Measurements from ENCODE around the gene SBNO2.

The SBNO2 gene

GRCh38 chr19:1087813-1088415 lies 86.2 kb downstream of the SBNO2 start:
- no peak for DNase-seq (ENCODE audit: low read depth)

DNA sequence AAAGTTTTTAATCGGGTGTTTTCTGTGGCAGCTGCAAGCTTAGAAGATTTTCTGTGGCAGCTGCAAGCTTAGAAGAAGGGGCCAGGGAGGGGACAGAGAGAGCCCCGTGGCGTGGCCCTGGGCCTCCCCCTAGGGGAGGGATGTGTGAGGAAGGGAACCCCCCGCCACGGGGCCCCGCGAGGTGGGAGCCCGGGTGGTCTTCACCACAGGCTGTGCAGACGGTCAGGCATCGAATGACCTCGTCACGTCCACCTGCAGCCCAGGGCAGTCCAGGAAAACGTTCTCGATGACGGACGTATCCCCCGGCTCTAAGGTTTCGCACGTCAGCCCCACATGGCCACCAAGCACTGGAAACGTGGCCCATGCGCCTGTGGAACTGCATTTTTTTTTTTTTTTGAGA lies 87.5 kb downstream of the SBNO2 start:
- no peak for DNase-seq (ENCODE audit: low read depth)

DNA sequence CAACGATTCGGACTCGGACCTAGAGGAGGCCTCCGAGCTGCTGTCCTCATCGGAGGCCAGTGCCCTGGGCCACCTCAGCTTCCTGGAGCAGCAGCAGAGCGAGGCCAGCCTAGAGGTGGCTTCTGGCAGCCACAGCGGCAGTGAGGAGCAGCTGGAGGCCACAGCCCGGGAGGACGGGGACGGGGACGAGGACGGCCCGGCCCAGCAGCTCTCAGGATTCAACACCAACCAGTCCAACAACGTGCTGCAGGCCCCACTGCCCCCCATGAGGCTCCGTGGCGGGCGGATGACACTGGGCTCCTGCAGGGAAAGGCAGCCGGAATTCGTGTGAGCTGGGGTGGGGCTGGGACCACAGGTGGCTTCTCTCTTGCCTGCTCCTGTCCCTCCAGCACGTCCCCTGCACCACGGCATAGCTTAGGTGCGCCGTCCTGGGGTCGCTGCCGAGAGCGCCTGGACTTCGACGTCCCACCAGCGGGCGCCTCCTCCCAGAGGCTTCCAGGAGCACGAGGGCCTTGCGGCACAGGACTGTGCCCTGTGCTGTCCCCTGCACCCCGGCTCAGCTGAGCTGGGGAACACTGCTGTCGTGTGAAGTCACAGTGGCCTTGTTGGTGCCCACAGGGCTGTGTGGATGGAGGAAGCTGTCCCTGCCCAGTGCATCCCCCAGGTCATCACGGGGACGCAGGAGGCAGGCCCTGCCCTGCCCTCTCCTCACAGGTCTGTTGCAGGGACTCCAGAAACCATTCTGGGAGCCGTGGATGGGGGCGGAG lies 88.2 kb downstream of the SBNO2 start:
- no peak for DNase-seq (ENCODE audit: low read depth)

- DNase-seq (ENCODE audit: low read depth) = no peak
Measured at GRCh38 chr19:1085053-1085658, 88.9 kb downstream of the SBNO2 start.

DNA sequence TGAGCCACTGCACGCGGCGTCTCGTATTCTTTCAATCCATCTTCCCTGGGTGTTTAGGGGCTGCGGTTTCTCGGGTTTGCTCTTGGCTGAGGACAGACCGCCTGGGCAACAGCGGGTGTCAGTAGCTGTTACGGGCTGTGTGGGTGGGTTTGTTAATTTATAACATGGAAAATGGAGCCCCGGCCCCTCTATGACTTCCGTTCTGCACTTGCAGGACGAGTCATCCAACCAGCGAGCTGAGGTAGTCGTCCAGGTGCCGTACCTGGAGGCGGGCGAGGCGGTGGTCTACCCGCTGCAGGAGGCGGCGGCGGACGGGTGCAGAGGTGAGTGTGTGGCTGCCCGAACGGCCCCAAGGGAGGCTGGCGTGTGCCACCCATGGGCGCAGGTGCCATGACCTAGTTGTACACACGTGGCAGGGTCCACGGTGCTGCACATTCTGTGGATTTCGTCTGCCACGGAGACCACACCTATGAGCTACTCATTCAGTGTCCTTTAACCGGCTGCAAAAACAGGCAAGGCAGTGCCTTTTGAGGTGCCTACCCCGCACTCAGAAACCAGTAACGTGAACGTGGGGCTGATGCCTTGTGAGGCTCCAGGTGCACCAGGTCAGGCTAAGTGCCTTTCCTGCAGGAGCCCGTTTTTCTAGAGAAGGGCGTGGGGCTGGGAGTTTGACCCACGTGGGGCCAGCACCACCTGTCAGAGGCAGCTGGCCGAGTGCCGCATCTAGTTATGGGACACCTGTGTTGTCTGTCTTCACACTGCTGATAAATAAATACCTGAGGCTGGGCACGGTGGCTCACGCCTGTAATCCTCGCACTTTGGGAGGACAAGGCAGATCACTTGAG lies 89.8 kb downstream of the SBNO2 start:
- DNase-seq (ENCODE audit: low read depth) = no peak

DNA sequence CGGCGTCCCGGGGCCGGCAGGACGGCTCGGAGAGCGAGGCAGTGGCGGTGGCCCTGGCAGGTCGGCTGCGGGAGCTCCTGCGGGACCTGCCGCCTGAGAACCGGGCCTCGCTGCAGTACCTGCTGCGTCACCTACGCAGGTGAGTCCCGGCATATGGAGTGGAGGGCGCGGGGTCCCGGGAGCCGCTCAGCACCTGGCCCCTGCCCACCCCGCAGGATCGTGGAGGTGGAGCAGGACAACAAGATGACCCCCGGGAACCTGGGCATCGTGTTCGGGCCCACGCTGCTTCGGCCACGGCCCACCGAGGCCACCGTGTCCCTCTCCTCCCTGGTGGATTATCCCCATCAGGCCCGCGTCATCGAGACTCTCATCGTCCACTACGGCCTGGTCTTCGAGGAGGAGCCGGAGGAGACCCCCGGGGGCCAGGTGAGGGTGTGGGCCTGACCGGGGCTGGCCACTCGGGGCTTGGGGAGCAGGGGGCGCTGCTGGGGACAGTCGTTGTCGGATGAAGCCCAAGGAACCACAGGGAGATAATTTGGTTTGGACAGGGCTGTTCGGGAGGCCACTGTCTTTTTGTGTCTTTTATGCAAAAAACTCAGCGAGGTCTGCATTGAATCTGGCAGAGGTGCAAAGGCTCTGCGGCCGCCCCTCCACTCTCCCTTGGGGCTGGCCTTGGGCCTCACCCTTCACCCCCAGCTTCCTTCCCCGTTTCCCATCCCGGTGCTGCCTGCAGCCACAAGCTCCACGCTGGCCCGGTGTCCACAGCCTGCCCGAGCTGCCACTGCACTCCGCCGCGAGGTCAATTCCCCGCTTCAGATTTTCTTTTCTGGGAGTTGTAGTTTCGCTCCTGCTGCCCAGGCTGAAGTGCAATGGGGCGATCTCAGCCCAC lies 90.9 kb downstream of the SBNO2 start:
- no peak for DNase-seq (ENCODE audit: low read depth)

DNA sequence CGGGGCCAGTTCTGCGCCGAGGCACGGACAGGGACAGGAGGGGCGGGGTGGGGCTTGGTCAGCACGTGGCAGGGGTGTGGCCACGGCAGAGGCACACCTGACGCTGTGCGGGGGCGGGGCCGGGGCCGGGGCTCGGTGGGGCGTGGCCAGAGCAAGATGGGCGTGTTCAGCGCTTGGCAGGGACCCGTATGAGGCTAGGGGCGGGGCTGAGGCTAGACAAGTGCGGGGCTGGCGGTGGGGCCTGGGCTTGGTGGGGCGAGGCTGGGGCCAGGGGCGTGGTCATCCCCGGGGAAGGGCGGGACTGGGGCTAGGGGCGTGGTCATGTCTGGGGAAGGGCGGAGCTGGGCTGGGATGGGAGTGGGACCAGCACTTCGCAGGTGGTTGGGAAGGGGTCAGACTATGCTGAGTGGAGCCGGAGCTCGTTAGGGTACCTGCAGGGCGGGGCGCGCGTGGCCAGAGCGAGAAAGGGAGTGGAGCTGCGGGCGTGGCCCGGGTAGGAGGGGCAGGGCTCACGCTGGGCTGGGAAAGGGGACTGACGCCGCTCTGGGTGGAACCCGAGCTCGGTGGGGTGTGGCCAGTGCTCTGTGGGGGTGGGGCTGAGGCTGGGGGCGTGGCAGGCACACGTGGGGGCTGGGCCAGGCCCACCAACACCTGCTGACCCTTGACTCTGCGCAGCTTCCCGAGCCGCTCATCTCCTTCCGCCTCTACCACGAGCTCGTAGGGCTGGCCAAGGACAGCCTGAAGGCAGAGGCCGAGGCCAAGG lies 91.7 kb downstream of the SBNO2 start:
- DNase-seq (ENCODE audit: low read depth) = peak; percentile 84

DNA sequence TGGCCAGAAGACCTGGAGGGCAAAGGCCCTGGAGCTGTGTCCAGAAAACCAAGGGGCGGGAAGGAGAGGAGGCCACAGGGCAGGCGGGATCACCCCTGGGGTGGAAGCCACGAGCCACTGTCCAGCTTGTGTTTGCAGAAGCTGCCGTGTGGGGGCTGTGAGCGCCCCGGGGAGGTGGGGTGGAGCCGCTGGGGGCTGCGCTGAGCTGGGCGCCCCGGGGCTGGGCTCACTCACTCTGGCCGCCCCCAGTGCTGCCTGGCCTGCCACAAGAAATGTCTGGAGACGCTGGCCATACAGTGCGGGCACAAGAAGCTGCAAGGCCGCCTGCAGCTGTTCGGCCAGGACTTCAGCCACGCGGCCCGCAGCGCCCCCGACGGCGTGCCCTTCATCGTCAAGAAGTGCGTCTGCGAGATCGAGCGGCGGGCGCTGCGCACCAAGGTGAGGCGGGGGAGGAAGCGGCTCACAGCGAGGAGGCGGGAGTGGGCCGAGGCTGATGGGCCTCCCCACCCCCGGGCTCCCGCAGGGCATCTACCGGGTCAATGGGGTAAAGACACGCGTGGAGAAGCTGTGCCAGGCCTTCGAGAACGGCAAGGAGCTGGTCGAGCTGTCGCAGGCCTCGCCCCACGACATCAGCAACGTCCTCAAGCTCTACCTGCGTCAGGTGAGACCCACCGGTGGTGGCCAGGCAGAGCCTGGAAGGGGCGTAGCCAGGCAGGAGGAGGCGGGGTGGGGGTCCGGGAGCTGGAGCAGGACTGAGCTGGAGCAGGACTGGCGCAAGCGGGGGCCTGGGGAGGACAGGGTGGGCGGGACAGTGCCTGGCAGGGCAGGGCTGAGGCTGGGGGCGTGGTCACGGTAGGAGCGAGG lies 92.5 kb downstream of the SBNO2 start:
- no peak for DNase-seq (ENCODE audit: low read depth)

- no peak for DNase-seq (ENCODE audit: low read depth)
Measured at GRCh38 chr19:1080360-1081161, 93.5 kb downstream of the SBNO2 start.

DNA sequence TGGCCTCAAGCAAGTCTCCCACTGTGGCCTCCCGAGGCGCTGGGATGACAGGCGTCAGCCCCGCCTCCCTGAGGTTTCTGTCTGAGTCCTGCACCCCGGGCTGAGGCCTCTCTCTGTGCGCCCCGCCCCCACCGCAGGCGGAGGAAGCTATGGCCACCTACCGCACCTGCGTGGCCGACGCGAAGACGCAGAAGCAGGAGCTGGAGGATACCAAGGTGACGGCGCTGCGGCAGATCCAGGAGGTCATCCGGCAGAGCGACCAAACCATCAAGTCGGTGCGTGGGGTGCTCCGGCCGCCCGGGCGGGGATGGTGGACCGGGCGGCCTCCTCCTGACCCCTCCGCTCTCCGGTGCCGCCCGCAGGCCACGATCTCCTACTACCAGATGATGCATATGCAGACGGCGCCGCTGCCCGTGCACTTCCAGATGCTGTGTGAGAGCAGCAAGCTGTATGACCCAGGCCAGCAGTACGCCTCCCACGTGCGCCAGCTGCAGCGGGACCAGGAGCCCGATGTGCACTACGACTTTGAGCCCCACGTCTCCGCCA lies 94.4 kb downstream of the SBNO2 start:
- DNase-seq (ENCODE audit: low read depth) = peak; percentile 78

DNA sequence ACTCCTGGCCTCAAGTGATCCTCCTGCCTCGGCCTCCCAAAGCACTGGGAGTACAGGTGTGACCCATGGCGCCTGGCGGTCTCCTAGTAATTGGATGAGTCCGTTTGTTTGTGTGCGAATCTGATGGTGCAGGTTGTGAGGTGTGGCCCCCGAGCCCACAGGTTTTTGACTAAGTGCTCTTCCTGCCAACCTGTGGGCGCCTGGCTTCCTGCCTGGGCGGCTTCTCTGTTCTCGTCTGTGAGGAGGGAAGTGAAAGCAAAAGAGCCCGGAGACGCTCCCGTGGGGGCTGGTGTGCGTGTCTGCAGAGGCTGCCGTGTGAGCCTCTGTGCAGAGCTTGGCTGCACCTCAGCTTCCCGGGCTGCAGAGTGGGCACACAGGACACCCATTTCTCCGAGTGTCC lies 97.1 kb downstream of the SBNO2 start:
- peak; percentile 89 for DNase-seq (ENCODE audit: low read depth)

DNA sequence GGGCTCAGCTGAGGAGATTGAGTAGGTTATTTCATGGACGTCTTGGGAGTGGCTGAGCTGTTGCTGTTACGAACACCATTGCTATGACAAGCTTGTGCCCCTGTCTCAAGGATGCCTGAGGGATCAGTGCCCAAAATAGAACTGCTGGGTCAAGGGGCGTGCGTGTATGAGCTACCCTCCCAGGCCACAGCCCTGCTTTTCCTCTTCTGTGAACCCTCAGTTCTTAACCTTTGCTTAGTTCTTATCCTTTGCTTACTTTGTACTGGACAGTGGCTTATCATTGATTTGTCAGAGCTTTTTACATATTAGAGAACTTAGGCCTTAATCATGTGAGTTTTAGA lies 98.1 kb downstream of the SBNO2 start:
- DNase-seq (ENCODE audit: low read depth) = no peak

DNA sequence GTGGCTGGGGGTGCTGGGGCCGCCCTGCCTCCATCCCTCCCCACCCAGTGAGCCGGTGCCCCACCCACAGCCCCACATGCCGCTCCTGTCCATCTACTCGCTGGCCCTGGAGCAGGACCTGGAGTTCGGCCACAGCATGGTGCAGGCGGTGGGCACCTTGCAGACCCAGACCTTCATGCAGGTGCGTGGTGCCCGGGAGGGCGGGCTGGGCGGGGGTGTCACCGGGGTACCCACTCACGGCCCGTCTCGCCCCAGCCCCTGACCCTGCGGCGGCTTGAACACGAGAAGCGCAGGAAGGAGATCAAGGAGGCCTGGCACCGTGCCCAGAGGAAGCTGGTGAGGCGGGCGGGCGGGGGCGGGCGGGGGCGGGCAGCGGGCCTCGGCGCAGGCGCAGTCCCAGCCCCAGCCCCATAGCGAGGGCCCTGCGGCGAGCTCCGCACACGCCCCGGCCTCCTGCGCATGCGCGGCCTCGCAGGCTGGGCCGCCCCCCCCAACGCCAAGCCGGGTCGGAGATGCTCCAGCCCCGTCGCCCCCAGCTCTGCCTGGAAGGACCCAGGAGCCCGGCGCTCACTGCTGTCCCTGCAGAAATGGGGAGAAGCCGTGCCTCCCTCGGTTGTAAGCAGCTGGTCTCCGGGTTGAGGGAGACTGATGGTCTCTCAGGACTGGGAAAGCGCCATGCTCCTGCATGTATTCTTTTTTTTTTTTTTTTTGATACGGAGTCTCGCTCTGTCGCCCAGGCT lies 99.4 kb downstream of the SBNO2 start:
- DNase-seq (ENCODE audit: low read depth) = peak; percentile 75

DNA sequence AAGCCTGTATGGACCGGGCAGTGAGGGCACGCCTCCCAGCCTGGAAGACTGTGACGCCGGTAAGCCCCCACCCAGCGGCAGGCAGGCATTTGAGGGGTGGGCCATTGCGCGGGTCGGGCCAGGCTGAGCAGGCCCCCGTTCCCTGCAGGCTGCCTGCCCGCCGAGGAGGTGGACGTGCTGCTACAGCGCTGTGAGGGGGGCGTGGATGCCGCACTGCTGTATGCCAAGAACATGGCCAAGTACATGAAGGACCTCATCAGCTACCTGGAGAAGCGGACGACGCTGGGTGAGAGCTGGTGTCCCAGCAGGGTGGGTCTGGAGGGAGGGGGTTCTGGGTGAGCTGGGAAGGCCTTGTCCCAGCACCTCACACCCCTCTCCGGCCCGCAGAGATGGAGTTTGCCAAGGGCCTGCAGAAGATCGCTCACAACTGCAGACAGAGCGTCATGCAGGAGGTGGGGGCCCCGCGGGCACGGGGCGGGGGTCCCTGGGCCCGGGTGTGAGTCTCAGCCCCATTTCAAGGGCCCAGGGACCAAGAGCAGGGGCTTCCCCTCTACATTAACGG lies 100.0 kb downstream of the SBNO2 start:
- DNase-seq (ENCODE audit: low read depth) = no peak

GRCh38 chr19:1073063-1073955 lies 100.8 kb downstream of the SBNO2 start:
- DNase-seq (ENCODE audit: low read depth) = no peak

GRCh38 chr19:1072371-1073015 lies 101.6 kb downstream of the SBNO2 start:
- DNase-seq (ENCODE audit: low read depth) = no peak

Data from activated T-cell treated with anti-CD3 and anti-CD28 coated beads for 48 hours (primary cell).